A673 (cell line): ENCODE measurements around the gene SMARCC2. TPM values are rescaled to one million over a fixed set of nuclear protein-coding genes. Genes with fewer than 3 reads are reported as not detected.

Source experiments
- BruUV-seq: library from RNA; stranded (reverse); fragments of 400-500 nt; replicated peaks from 2 replicates; lab custom pipeline; 2021; lab: Mats Ljungman, UMichigan
- CTCF ChIA-PET: fragments of 300-600 bp; sonication (Branson Sonifier 250); formaldehyde crosslinking; loops from one replicate; lab custom pipeline; 2022; ENCODE audit warnings: antibody characterized with exemption; lab: Charles Lee
- POLR2A ChIA-PET: fragments of 300-600 bp; sonication (Branson Sonifier 250); formaldehyde crosslinking; loops from one replicate; lab custom pipeline; 2022; ENCODE audit warnings: antibody characterized with exemption; ENCODE audit not compliant: low non-redundant PET; lab: Charles Lee
- DNase-seq: peaks from one replicate; pipeline ENCODE4 v3.0.0-alpha.2; 2015; ENCODE audit warnings: low spot score
- H3K27ac ChIP-seq: fragments of 200-600 bp; sonication (generic); 2 replicates; pipeline ENCODE4 v1.5.1; 2016; ENCODE audit warnings: mixed run types, low read depth, mild to moderate bottlenecking, mixed read lengths, antibody characterized with exemption, low read length; ENCODE audit not compliant: poor library complexity, severe bottlenecking
- H3K27me3 ChIP-seq: fragments of 200-600 bp; sonication (generic); replicated peaks from 2 replicates; pipeline ENCODE4 v1.6.1; 2017; ENCODE audit warnings: mixed run types, low read depth, mild to moderate bottlenecking, mixed read lengths, antibody characterized with exemption, low read length; ENCODE audit not compliant: insufficient read depth, poor library complexity
- H3K36me3 ChIP-seq: fragments of 200-600 bp; sonication (generic); 2 replicates; pipeline ENCODE4 v1.6.1; 2016; ENCODE audit warnings: mixed run types, mild to moderate bottlenecking, mixed read lengths, antibody characterized with exemption, low read length; ENCODE audit not compliant: insufficient read depth, poor library complexity, severe bottlenecking
- H3K4me1 ChIP-seq: fragments of 200-600 bp; sonication (generic); 2 replicates; pipeline ENCODE4 v1.6.1; 2017; ENCODE audit warnings: mixed run types, mild to moderate bottlenecking, mixed read lengths, antibody characterized with exemption, low read length; ENCODE audit not compliant: insufficient read depth, poor library complexity, severe bottlenecking
- H3K4me3 ChIP-seq: fragments of 200-600 bp; sonication (generic); 2 replicates; pipeline ENCODE4 v1.5.1; 2016; ENCODE audit warnings: low read depth, mixed run types, mild to moderate bottlenecking, mixed read lengths, low read length; ENCODE audit not compliant: poor library complexity, severe bottlenecking
- H3K9me3 ChIP-seq: fragments of 200-600 bp; sonication (generic); 2 replicates; pipeline ENCODE4 v1.6.1; 2016; ENCODE audit warnings: mixed run types, low read depth, mild to moderate bottlenecking, mixed read lengths, antibody characterized with exemption, low read length; ENCODE audit not compliant: poor library complexity, severe bottlenecking
- CTCF ChIP-seq: fragments of 300-800, 200-600 bp; sonication (generic); conservative IDR thresholded peaks from 2 replicates; pipeline ENCODE4 v1.5.1; 2017; ENCODE audit warnings: low read depth, mild to moderate bottlenecking, antibody characterized with exemption, low read length, moderate library complexity, mixed read lengths
- EZH2 ChIP-seq: fragments of 200-600 bp; sonication (generic); IDR thresholded peaks from 2 replicates; pipeline ENCODE4 v1.6.1; 2017; ENCODE audit warnings: borderline replicate concordance, low read depth, mild to moderate bottlenecking, mixed read lengths, antibody characterized with exemption, low read length; ENCODE audit not compliant: poor library complexity, severe bottlenecking
- intact Hi-C: fragments of 100-400 bp; cut with micrococcal nuclease; formaldehyde crosslinking; loops from one replicate; pipeline ENCODE4 v1.10.0; 2022; ENCODE audit not compliant: unreplicated experiment
- total RNA-seq: library from RNA; stranded (reverse); gene quantifications from 2 replicates; pipeline ENCODE4 v1.2.3, GENCODE V29; 2021

SMARCC2 gene
- total RNA-seq, 1 experiment from 2014 or later: 133 TPM

- DNase-seq: no peak
- no peak for TF ChIP-seq CTCF
- no peak for TF ChIP-seq EZH2
- peaks cover 10% of the 10 kb centered on the region for H3K4me1 ChIP-seq
- no peaks in the 10 kb centered on the region for H3K27me3 ChIP-seq
- H3K9me3 ChIP-seq: no peaks in the 10 kb centered on the region
- BruUV-seq: no TSS peak
- ChIA-PET CTCF (no interaction called here), POLR2A (no interaction called here)
- intact Hi-C loops: no loop called here
- H3K4me3 ChIP-seq: no peak overlapping the region
- no peaks in the 10 kb centered on the region for H3K36me3 ChIP-seq
- H3K27ac ChIP-seq: no peak overlapping the region
Observed at GRCh38 chr12:56192582-56192981, 3.3 kb upstream of the SMARCC2 start.

GRCh38 chr12:56190695-56191155 lies 1.4 kb upstream of the SMARCC2 start:
- H3K27me3 ChIP-seq: no peaks in the 10 kb centered on the region
- DNase-seq: peak; percentile 29
- POLR2A ChIA-PET: no interaction called here
- no peaks in the 10 kb centered on the region for H3K9me3 ChIP-seq
- intact Hi-C loops: no loop called here
- H3K36me3 ChIP-seq: peaks cover 13% of the 10 kb centered on the region
- H3K4me3 ChIP-seq: peak overlapping the region; percentile 83
- H3K4me1 ChIP-seq: peaks cover 13% of the 10 kb centered on the region
- CTCF ChIA-PET: interaction anchor here (0.7 to 2.1 kb wide), 3 partner anchors 16 to 288 kb away, joined by 6 to 17 read pairs (median 9); partner anchors contain the start of gene ZC3H10
- BruUV-seq: no TSS peak
- TF ChIP-seq CTCF (no peak), EZH2 (no peak)
- H3K27ac ChIP-seq: no peak overlapping the region

- CTCF ChIA-PET: interaction anchor here (0.6 to 2.3 kb wide), 18 partner anchors 9 to 1896 kb away, joined by 3 to 17 read pairs (median 6); partner anchors contain the start of genes ESYT1, PA2G4, RNF41 and STAT2
- H3K4me3 ChIP-seq: peak overlapping the region; percentile 83
- H3K4me1 ChIP-seq: peaks cover 13% of the 10 kb centered on the region
- POLR2A ChIA-PET: interaction anchor here (0.6 to 1.0 kb wide), 2 partner anchors 27 to 493 kb away, joined by 6 read pairs; no protein-coding TSS in a partner anchor
- peaks cover 18% of the 10 kb centered on the region for H3K36me3 ChIP-seq
- H3K27ac ChIP-seq: peak overlapping the region; percentile 81
- no TSS peak for BruUV-seq
- no peaks in the 10 kb centered on the region for H3K27me3 ChIP-seq
- TF ChIP-seq CTCF: no peak
- no peak for TF ChIP-seq EZH2
- intact Hi-C loops: loop anchor here (2.0 to 10.0 kb wide), 3 partner anchors 63 to 145 kb away; partner anchors contain the start of genes RPS26 and ZC3H10
- no peaks in the 10 kb centered on the region for H3K9me3 ChIP-seq
- peak; percentile 95 for DNase-seq
Observed at GRCh38 chr12:56189918-56190694, 823 bp upstream of the SMARCC2 start.
